HG03571 (cell line): ENCODE data around the gene DENND4A.
"Not testable (repeated sequence)": the region's sequence is repeated elsewhere in the genome, so short reads cannot be mapped to it uniquely, and the experiment has no call there.

ENCODE experiments used
- ATAC-seq: cut with Tn5 transposase; IDR thresholded peaks from one replicate; pipeline ENCODE4 v1.9.1; 2021; ENCODE audit not compliant: unreplicated experiment

Gene DENND4A

DNA sequence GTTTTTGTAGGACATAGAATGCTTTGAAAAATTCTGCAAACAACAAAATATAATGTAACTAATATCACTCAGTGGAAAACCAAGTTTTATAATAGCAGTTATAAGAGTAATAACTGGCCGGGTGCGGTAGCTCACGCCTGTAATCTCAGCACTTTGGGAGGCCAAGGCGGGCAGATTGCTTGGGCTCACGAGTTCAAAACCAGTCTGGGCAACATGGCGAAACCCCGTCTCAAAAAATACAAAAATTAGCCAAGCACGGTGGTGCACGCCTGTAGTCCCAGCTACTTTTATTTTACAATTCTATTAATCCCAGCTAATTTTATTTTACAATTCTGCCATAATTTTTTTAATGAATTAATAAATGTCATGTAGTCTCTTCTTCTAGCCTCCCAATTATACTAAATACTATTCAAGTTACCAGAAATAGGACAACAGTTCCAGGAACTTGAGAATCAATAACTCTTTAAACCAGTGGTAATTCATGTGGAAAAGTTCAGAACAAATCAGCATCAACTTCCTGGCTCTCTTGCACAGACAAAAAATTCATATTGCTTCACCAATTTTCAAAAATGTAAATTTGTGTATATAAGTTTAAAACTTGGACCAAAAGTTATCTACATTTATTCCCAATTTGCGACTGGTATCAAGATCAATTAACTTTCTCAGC is 2.2 kb downstream of the DENND4A start:
- ATAC-seq: no peak

DNA sequence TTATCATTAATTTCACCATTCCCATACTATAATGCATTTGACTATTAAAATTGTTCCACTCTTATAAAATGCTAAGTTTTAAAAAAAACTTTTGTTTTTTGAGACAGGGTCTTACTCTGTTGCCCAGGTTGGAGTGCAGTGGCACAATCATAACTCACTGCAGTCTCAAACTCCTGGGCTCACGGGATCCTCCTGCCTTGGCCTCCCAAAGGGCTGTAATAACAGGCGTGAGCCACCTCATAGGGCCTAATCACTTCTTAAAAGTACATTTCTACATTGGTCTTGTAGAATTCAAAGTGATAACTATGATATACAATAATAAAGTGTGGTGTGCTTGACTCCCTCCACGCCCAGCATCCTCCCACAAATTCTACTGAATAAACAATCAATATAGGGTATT is 3.0 kb downstream of the DENND4A start:
- ATAC-seq: no peak

DNA sequence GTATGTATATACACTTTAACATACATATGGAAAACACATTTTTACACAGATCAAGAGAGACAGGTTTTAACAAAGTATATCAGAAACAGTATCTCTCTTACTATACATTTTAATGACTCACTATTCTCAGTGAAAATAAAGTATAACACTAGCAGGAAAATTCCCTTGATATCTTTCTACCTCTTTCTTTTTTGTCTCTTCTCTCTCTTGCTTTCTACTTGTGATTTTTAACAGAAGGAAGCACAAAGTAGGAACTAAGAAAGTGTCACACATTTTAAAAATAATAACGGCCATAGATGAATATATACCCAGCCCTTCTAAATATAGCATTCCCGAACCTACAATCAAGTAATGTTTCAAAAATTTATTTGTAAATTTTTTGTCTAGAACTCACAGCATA is 4.8 kb downstream of the DENND4A start:
- ATAC-seq: no peak

DNA sequence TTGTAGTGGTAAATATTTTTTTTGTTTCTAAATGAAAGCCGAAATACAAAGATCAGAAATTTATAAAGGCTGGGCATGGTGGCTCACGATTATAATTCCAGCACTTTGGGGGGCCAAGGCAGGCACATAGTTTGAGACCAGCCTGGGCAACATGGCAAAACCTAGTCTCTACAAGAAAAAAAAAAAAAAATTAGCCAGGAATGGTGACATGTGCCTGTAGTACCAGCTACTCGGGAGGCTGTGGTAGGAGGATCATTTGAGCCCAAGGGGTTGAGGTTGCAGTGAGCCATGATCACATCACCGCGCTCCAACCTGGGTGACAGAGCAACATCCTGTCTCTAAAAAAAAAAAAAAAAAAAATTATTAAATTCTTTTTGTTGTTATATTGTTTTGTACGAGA is 6.9 kb downstream of the DENND4A start:
- no peak for ATAC-seq

DNA sequence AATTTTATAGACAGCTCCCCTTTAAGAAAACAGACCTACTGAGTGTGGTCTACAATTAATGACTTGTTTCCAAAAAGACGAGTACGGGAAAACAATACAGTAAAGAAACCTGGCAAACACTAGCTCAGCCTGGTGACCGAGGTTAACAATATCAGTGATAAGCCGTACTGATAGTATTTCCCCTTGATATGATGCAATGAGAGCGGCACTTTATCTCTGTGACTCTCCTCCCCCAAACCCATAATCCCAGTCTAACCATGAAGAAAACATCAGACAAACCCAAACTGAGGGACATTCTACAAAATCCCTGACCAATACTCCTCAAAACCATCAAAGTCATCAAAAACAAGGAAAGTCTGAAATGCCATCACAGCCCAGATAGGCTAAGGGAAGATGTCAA is 8.2 kb downstream of the DENND4A start:
- ATAC-seq: no peak

DNA sequence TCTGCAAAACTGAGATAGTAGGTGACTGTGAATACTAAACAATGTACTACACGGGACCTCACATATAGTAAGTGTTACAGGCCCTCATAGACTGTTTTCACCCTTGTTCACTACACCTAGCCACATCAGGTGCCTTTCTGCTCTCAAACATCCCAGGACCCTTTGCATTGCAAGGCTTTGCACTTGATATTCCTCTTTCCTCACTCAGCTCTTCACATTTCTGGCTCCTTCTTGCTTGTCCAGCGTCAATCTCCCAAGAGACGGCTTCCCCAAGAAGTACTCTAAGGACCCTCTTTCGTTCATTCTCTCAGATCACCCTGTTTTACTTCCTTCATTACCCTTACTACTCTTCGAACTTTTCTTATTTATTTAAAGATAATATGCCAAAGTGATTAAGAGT is 10.0 kb downstream of the DENND4A start:
- ATAC-seq: no peak

DNA sequence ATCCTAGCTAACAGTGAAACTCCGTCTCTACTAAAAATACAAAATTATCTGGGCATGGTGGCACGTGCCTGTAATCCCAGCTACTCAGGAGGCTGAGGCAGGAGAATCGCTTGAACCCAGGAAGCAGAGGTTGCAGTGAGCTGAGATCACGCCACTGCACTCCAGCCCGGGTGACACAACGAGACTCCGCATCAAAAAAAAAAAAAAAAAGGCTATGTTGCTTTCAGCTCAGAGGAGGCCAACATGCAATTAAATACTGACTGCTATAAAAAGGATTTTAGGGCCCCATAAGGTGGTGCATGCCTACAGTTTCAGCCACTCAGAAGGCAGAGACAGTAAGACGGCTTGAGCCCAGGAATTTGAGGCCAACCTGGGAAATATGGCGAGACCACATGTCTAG is 13.4 kb downstream of the DENND4A start:
- not testable (repeated sequence) for ATAC-seq

DNA sequence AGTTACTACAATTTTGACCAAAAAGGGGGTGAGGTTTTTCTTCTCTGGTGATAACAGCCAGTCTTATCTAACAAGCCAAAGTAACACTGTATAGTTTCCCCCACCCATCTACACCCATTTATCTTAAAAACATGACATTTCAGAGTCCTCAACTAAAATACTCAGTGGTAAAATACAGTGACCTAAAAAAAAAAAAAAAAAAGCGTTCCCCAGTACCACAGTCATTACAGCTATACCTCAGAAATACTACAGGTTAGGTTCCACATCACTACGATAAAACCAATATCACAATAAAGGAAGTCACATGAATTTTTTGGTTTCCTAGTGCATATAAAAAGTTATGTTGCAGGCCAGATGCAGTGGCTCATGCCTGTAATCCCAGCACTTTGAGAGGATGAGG is 13.8 kb downstream of the DENND4A start:
- ATAC-seq: no peak

DNA sequence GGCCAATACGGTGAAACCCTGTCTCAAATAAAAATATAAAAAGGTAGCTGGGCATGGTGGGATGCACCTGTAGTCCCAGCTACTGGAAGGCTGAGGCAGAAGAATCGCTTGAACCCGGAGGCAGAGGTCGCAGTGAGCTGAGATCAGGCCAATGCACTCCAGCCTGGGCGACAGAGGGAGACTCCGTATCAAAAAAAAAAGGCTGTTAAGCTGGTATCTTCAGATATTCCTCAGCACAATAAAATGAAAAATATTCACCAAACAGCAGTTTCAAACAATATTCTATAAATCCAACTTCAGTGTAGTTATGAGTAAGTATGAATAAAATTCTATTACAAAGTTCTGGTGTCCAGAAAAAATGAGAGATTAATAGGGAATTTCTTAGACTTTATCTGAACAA is 14.2 kb downstream of the DENND4A start:
- no peak for ATAC-seq

DNA sequence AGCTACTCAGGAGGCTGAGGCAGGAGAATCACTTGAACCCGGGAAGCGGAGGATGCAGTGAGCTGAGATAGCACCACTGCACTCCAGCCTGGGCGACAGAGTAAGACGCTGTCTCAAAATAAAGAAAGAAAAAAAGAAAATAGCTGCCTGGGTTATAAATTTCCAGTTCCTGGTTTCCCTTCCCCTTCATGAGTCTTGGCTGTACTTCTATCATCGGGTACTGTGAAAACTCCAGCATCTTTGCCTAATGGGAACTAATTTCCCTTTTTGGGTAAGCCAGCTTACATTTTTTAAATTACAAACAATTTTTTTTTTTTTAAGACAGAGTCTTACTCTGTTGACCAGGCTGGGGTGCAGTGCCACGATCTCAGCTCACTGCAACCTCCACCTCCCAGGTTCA is 15.0 kb downstream of the DENND4A start:
- ATAC-seq: no peak

DNA sequence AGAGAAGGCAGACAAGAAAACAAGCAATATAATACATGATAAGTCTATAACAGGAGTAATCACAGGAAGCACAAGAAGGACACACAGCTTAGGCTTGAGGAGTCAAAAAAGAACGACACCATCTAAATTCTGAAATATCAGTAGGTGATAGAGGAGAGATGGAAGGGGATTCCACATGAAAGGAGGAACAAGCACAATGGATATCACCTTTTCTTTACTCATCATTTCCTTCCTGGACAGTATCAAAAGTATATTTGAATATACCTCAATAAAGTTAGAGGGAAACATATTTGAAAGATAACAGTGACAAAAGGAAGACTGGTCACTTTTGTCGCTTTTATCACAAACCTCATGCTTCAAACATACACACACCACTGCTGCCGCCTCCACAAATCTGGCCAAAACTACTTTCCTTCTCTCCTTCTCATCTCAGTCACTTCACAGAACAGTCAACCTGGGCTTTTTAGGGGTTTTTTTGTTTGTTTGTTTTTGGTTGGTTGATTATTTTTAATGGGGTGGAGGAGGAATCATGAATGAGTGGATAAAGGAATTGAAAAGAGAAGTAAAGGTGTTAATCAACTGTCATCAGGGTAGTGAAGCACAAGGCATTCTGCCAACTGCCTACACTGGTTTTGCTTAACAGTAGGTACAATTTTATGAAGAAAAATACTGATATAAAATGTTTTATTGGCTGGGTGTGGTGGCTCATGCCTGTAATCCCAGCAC is 18.5 kb downstream of the DENND4A start:
- peak; percentile 60 for ATAC-seq

DNA sequence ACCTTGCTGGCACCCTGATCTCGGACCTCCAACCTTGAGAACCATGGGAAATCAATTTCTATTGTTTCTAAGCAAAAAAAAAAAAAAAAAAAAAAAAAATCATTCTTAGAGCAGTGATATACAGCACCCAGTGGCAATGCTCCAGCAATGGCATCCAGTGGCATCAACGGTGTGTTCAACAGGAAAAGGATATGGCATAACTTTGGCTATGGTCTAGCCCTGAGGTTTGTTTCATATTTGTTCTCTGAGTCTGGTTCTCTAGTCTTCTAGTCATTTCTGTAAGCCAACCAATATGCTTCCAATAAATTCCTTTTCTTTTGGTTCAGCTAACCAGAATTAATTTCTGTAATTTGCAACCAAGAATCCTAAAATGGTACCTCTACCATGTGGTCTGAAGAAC is 19.2 kb downstream of the DENND4A start:
- ATAC-seq: no peak

DNA sequence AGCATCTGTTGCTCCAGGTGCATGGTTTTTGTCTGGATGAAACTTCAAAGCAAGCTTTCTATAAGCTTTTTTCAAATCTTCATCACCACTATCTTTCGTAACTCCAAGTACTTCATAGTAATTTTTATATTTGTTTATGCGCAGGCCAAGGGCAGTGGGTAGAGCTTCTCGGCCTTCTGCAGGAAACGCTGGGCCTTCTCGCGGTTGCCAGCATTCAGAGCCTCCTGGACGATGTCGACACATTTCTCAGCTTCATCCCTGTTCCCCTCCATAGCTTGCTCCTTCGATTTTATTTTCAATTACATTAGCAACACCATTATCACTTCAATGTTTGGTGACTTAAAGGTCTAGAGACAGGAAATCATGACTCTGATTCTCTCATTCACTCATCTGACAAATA is 20.2 kb downstream of the DENND4A start:
- ATAC-seq: no peak

DNA sequence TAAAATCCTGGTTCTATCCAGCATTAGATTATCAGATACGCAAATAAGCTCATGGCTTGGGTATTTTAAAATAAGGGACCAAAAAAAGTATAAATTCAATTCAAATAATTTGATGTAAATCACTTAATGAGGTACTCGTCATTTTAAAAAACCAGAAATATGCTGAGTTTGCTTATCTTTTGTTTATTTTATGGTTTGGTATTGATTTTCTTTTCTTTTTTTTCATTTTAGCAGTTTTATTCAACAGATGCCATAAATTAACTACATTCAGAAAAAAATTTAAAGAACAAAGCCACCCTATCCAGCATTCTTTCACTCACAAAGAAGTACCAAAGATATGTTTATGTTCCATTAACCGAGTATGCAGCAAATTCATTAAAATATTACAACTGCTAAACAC is 22.6 kb downstream of the DENND4A start:
- ATAC-seq: no peak

DNA sequence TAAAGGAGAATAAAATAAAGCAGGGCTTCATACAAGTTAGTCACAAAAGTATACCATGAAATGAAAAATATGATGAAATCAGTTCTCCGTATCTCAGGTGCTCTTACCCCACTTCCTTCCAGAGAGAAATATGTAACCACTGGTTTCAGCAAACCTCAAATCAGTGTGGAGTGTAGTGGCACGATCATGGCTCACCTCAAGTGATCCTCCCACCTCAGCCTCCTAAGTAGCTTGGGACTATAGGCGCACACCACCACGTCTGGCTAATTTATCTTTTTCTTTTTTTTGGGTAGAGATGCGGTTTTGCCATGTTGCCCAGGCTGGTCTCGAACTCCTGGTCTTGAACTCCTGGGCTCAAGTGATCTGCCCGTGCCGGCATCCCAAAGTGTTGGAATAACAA is 24.2 kb downstream of the DENND4A start:
- no peak for ATAC-seq

DNA sequence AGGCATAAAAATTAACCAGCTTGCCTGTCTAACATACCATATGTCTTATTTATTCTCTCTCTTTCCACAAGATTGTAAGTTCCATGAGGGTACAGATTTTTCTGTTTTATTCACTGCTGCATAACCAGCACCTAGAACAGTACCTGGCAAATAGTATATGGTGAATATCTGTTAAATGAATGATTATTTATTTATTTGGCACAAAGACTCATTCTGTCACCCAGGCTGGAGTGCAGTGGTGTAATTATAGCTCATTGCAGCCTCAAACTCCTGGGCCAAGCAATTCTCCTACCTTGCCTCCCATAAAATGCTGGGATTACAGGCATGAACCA is 24.9 kb downstream of the DENND4A start:
- ATAC-seq: no peak

DNA sequence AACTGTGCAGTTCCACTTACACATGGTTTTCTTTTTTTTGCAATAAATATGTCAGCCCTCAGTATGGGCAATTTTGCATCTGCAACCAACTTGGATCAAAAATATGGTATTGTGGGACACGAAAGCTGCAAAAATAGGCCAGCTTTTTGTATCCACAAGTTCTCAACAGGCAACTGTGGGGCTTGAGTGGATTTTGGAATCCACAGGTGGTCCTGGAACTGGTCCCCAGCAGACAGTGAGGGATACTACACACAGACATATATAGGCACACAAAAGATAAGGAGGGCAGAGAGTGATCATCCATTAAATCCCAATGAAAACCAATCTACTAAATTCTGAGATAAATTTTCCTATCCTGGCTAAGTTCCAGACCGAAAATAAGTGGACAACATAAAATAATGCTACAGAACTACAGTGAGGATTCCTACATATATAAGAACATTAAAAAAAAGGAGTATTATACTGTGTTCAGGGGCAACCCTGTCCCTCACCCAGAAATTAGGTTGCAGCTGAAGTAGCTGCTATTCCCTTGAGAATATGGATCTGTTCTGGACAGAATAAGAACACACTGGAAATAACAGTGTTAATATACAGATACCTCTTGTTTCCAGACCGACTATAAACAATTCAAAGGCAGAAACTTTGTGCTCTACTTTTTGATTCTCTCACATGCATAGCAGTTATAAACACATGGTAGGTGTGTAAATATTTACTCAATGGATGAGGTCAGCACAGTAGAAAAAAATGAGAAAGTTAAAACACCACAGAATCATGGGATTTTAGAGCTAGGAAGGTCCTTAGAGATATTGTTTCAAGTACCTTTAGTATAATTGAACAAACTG is 25.4 kb downstream of the DENND4A start:
- ATAC-seq: no peak

DNA sequence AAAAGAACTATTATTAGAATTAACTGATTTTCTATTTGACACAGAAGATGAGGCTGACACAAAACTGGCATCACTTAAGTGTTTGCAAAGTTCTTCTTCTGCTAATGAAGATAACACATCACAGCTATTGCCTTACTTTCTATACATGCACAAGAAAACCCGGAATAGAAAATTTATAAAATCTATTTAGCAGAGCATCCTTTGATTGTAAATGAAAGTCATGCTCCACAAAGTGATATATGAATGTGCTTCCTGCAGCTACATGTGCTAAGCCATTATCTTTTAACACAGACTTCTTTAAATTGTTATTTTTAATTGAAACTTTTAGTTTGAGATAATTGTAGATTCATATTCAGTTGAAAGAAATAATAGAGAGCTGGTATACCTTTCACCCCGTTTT is 27.0 kb downstream of the DENND4A start:
- ATAC-seq: no peak

DNA sequence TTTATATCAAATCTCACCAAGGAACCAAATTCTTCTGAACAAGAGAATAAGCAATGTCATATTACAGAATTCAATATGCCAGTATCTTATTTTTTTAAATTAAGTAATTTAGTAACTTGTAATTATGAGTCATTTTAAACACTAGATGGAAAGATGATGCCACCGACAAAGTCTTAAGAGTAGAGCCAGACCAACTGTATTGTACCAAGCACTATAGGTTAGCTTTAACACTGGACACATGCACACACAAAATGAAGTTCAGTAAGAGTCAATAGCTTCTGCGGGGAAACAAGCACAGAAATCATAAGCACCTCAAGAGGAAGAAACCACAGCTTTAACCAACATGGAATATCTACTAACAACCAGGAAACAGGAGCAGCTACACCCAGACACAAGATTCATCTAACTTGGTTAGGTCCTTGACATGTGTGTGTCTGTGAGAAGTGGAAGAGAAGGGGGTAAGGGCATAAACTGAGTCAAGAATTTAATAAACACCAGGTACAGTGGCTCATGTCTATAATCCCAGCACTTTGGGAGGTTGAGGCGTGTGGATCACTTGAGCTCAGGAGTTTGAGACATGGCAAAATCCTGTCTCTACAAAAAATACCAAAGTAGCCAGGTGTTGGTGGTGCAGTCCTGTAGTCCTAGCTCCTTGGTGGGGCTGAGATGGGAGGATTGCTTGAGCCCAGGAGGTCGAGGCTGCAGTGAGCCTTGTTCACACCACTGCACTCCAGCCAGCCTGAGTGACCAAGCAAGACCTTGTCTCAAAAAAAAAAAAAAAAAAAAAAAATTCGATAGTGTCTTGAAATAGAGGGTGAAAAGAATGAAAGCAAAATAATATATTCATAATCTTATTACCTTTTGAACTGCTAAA is 28.9 kb downstream of the DENND4A start:
- no peak for ATAC-seq

DNA sequence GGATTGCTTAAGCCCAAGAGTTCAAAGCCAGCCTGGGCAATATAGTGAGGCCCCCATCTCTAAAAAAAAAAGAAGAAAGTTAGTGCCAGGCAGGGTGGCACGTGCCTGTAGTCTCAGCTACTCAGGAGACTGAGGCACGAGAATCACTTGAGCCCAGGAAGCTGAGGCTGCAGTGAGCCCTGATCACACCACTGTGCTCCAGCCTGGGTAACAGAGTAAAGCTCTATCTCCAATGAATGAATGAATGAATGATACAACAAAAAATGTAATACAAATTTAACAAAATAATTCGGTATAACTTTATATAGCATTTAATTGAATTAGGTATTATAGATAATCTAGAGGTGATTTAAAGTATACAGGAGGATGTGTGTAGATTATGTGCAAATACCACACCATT is 29.7 kb downstream of the DENND4A start:
- ATAC-seq: no peak

DNA sequence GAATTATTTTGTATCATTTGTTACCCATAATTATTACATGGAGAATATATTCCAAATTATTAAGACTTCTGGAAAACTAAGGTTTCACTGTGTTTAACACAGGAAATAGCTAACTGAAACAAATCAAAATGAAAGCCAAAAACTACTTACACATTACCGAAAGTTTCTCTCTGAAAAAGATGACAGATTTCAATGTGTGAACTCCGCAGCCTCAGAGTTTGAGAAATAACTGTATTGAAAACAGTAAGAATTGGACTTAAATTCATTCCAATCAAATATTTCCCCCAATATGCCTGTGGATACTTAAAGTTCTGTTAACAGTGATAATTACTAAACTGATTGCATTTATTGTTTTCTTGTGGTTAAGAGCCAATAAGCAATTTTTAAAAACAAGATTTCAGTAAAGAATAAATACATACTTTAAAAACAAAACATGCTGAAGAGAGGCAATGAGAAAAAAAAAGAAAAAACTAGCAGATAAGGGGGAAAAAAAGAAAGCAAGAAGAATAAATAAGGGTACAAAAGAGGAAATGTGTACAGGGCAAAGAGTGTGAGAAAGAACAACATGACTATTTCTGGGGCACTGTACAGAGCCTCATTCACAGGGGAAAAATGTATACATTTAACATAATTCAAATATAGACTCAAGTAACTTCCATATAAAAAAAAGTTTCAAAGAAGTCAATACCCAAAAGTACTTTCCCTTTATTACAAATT is 30.7 kb downstream of the DENND4A start:
- no peak for ATAC-seq
